GM19240 (cell line): ENCODE data around the gene TMED10.
"Not testable (repeated sequence)": the region's sequence is repeated elsewhere in the genome, so short reads cannot be mapped to it uniquely, and the experiment has no call there.

Experiments
- DNase-seq: peaks from one replicate; pipeline ENCODE4 v3.0.0; 2011; ENCODE audit warnings: low spot score; ENCODE audit not compliant: insufficient read length

Gene TMED10

GRCh38 chr14:75191100-75191499, 14.7 kb upstream of the TMED10 start:
- no peak for DNase-seq

- no peak for DNase-seq
Measured at GRCh38 chr14:75190023-75190422, 13.6 kb upstream of the TMED10 start.

- no peak for DNase-seq
Measured at GRCh38 chr14:75188520-75189268, 12.3 kb upstream of the TMED10 start.

DNA sequence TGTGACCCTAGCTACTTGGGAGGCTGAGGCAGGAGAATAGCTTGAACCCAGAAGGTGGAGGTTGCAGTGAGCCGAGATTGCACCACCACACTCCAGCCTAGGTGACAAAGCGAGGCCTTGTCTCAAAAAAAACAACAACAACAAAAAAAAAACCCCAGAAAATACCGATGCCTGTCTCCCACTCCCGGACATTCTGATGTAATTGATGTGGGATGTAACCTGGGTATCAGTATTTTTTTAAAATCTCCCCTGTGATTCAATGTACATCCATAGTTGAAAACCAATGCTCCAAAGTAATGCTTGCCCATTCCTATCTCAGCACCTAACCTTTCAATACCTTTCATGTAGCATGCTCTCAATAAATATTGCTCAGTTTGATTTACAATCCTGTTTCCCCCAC, 11.7 kb upstream of the TMED10 start:
- DNase-seq = no peak

DNA sequence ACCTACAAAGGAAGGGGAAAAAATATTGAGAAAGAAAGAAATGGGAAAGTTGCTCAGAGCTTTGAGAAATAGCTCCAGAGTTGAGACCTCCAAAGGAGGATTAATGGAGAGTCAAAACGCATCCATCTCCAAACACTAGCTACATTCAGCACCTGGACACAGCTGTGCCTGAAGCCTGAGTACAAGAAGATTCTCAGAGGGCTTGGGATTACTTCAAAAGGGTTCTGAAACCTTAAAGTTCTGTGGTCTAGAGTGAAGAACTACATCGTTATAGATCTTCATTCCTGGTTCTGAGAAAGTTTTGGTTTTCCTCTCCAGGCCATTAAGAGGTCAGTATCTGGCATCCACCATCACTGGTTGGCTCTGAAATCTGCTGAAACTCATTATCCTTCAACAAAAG, 10.5 kb upstream of the TMED10 start:
- no peak for DNase-seq

GRCh38 chr14:75185251-75186040, 9.0 kb upstream of the TMED10 start:
- DNase-seq = no peak

GRCh38 chr14:75184492-75184891, 8.1 kb upstream of the TMED10 start:
- no peak for DNase-seq

- no peak for DNase-seq
Measured at GRCh38 chr14:75184039-75184438, 7.6 kb upstream of the TMED10 start.

- no peak for DNase-seq
Measured at GRCh38 chr14:75183225-75183624, 6.8 kb upstream of the TMED10 start.

DNA sequence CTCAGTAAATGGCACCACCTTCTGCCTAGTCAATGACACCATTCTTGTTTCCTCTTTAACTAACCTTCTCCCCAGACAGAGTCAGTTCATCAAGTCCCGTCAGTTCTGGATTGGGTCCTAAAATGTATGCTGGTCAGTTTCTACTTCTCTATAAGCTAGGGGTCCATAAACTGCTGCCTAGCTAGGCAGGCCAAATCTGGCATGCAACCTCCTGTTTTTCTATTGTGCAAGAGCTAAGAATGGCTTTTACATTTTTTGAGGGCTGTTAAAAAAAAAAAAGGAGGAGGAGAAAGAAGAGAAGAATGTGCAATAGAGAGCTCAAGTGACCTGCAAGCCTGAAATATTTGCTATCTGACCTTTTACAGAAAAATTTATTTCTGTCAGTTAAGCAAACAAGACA, 6.4 kb upstream of the TMED10 start:
- DNase-seq = no peak

- not testable (repeated sequence) for DNase-seq
Measured at GRCh38 chr14:75182163-75182562, 5.8 kb upstream of the TMED10 start.

DNA sequence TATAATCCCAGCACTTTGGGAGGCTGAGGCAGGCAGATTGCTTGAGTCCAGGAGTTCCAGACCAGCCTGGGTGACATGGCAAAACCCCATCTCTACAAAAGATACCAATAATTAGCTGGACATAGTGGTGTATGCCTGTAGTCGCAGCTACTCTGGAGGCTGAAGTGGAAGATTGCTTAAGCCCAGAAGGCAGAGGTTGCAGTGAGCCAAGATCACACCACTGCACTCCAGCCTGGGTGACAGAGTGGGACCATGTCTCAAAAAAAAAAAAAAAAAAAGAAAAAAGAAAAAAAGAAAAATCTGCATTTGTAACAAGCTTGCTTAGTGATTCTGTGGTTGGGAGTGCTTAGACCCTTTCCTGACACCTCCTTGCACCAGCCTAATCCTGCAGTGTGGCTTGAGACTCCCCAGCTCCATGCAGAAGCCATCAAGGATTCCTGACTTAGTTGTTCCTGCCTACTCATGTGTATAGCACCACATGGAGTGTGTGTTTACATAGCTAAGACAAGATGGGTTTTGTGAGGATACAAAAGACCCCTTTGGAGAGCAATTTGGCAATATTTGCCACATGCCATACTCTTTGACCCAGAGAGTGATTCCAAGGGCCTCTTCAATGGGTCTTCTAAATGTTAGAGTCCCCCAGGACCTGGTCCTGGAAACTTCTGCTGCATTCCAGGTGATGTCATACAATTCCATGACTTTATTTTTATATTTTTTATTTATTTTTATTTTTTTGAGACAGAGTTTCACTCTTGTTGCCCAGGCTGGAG, 5.1 kb upstream of the TMED10 start:
- DNase-seq = no peak

DNA sequence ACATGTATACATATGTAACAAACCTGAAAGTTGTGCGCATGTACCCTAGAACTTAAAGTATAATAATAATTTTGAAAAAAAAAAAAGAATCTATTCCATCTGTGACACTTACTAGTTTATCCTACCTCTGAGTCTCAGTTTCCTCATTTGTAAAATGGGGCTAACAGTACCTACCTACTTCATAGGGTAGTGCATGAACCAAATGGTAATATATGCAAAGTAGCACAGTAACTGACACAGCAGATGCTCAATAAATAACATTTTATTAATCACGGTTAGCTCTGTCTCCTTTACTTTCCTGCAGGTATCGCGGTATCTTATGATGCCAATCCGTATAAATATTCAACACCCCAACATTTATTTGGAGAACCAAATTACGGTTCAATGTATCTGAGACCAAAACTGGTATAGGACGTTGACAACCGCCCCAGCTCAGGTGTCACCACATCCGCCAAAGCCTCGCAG, 703 bp downstream of the TMED10 start:
- no peak for DNase-seq

DNA sequence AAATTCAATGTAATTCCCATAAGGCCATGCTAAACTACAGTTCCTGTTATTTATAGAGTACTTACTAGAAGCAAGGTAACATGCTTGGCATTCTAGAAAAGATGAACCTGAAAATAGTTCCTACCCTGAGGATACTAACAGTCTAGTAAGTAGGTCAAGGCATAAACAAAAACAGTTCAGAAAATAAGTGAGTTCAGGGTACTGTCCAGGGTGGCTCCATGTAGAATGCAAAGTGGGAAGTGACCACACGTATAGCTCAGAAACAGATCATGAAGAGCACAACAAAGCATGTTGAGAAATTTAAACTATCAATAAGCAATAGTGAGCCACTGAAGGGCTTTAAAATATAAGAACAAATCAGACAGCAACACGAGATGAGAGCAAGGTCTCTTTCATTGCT, 2.3 kb downstream of the TMED10 start:
- no peak for DNase-seq

DNA sequence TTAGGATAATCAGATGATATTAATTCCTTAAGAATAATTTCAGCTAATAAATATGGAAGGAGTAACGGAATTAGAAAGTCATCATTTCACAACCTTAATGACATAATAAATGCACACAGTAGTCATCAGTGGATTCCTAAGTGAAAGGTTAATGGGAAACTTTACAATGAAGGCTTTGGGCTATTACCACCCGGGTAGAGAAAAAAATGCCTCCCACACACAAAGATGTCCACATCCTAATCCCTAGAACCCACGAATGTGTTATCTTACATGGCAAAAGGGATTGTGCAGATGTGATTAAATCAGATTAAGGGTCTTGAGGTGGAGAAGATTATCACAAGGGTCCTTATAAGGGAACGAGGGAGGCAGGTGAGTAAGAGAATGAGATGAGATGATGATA, 5.6 kb downstream of the TMED10 start:
- DNase-seq = no peak

GRCh38 chr14:75168586-75169335, 7.7 kb downstream of the TMED10 start:
- DNase-seq = no peak

- DNase-seq = no peak
Measured at GRCh38 chr14:75167325-75167724, 9.1 kb downstream of the TMED10 start.

- DNase-seq = no peak
Measured at GRCh38 chr14:75165586-75166391, 10.6 kb downstream of the TMED10 start.

- no peak for DNase-seq
Measured at GRCh38 chr14:75164809-75165208, 11.6 kb downstream of the TMED10 start.

GRCh38 chr14:75163677-75164076, 12.7 kb downstream of the TMED10 start:
- no peak for DNase-seq
